Liver (tissue), 9 donors: ENCODE data around the gene TENT5C. TPM values are rescaled to one million over a fixed set of nuclear protein-coding genes. Genes with fewer than 3 reads are reported as not detected.

Experiments used
- DNase-seq: peaks from one replicate; pipeline ENCODE4 v3.0.0-alpha.2; 2017; ENCODE audit warnings: low spot score
- H3K27ac ChIP-seq, 2 donors: one replicate each; pipeline ENCODE4 v1.7.0; 2013; ENCODE audit warnings: inconsistent platforms in 2 of 2, low read length in 2 of 2, control low read depth in 1 of 2, low read depth in 1 of 2, mild to moderate bottlenecking in 1 of 2
- H3K27me3 ChIP-seq, 4 donors: one replicate each; pipeline versions ENCODE4 v1.6.1 to v1.7.0; 2013; ENCODE audit warnings: low read length in 3 of 4, inconsistent platforms in 1 of 4, mild to moderate bottlenecking in 1 of 4, moderate library complexity in 1 of 4; ENCODE audit not compliant: control insufficient read depth in 4 of 4, insufficient read depth in 4 of 4
- H3K36me3 ChIP-seq, 4 donors: one replicate each; pipeline versions ENCODE4 v1.6.1 to v1.7.0; 2013; ENCODE audit warnings: low read length in 3 of 4, mild to moderate bottlenecking in 3 of 4, low read depth in 1 of 4, moderate library complexity in 1 of 4; ENCODE audit not compliant: control insufficient read depth in 4 of 4, insufficient read depth in 3 of 4
- H3K4me1 ChIP-seq, 4 donors: one replicate each; pipeline versions ENCODE4 v1.6.1 to v1.7.0; 2013; ENCODE audit warnings: low read length in 3 of 4, mild to moderate bottlenecking in 3 of 4, moderate library complexity in 1 of 4; ENCODE audit not compliant: control insufficient read depth in 4 of 4, insufficient read depth in 4 of 4
- H3K4me3 ChIP-seq, 3 donors: one replicate each; pipeline versions ENCODE4 v1.6.1 to v1.7.0; 2013; ENCODE audit warnings: low read length in 3 of 3, control low read depth in 1 of 3, low read depth in 1 of 3, mild to moderate bottlenecking in 1 of 3
- H3K9ac ChIP-seq, 2 donors: one replicate each; pipeline ENCODE4 v1.7.0; 2013; ENCODE audit warnings: low read length in 2 of 2, mild to moderate bottlenecking in 2 of 2, moderate library complexity in 2 of 2, control low read depth in 1 of 2, low read depth in 1 of 2
- H3K9me3 ChIP-seq, 4 donors: one replicate each; pipeline versions ENCODE4 v1.6.1 to v1.7.0; 2013; ENCODE audit warnings: low read length in 3 of 4; ENCODE audit not compliant: control insufficient read depth in 4 of 4
- EGR1 ChIP-seq, 2 donors: IDR thresholded peaks; 2 replicates each; pipeline ENCODE4 v1.6.1; 2016 to 2018; ENCODE audit warnings: antibody characterized with exemption in 2 of 2, low read depth in 2 of 2
- FOXA1 ChIP-seq: IDR thresholded peaks from 2 replicates; pipeline ENCODE4 v1.6.1; 2016; ENCODE audit warnings: antibody characterized with exemption
- FOXA2 ChIP-seq: IDR thresholded peaks from 2 replicates; pipeline ENCODE4 v1.6.1; 2016; ENCODE audit warnings: antibody characterized with exemption
- GABPA ChIP-seq, 2 donors: IDR thresholded peaks in 1 of 2; conservative IDR thresholded peaks in 1 of 2; 2 replicates each; pipeline ENCODE4 v1.6.1; 2016; ENCODE audit warnings: antibody characterized with exemption in 2 of 2, mild to moderate bottlenecking in 1 of 2, moderate library complexity in 1 of 2
- HNF4A ChIP-seq, 2 donors: conservative IDR thresholded peaks; 2 replicates each; pipeline ENCODE4 v1.6.1; 2016; ENCODE audit warnings: antibody characterized with exemption in 2 of 2, mild to moderate bottlenecking in 2 of 2
- HNF4G ChIP-seq: IDR thresholded peaks from 2 replicates; pipeline ENCODE4 v1.6.1; 2016; ENCODE audit warnings: antibody characterized with exemption
- JUND ChIP-seq, 2 donors: IDR thresholded peaks; 2 replicates each; pipeline ENCODE4 v1.6.1; 2016; ENCODE audit warnings: antibody characterized with exemption in 2 of 2
- NR2F2 ChIP-seq: IDR thresholded peaks from 2 replicates; pipeline ENCODE4 v1.6.1; 2016; ENCODE audit warnings: antibody characterized with exemption
- RAD21 ChIP-seq, 2 donors: IDR thresholded peaks; 2 replicates each; pipeline ENCODE4 v1.6.1; 2016; ENCODE audit warnings: antibody characterized with exemption in 2 of 2, mild to moderate bottlenecking in 2 of 2
- RXRA ChIP-seq, 2 donors: IDR thresholded peaks; 2 replicates each; pipeline ENCODE4 v1.6.1; 2017 to 2018; ENCODE audit warnings: antibody characterized with exemption in 2 of 2, mild to moderate bottlenecking in 1 of 2
- SP1 ChIP-seq: IDR thresholded peaks from 2 replicates; pipeline ENCODE4 v1.6.1; 2018; ENCODE audit warnings: antibody characterized with exemption, mild to moderate bottlenecking
- TAF1 ChIP-seq: conservative IDR thresholded peaks from 2 replicates; pipeline ENCODE4 v1.6.1; 2016; ENCODE audit warnings: antibody characterized with exemption, mild to moderate bottlenecking
- YY1 ChIP-seq: IDR thresholded peaks from 2 replicates; pipeline ENCODE4 v1.6.1; 2016; ENCODE audit warnings: antibody characterized with exemption, mild to moderate bottlenecking
- WGBS: extraction: QIAGEN DNeasy Blood & Tissue Kit; methylation state at CpG from one replicate; pipeline ENCODE4 v1.1.7; 2013; 5-methylcytosine and 5-hydroxymethylcytosine counted together
- polyA plus RNA-seq, 2 donors: library from polyadenylated mRNA; stranded (reverse) in 1 of 2; unstranded in 1 of 2; fragments of 200-250 nt in 1 of 2; fragments of >200 nt in 1 of 2; fragmentation: Nextera tagmentation in 1 of 2; extraction: Ambion mirVana in 1 of 2; gene quantifications; one replicate each; pipeline versions ENCODE4 v1.2.1 to v1.2.3, GENCODE V29; 2013 to 2015
- total RNA-seq, 2 donors: library from RNA; depleted of rRNA; stranded (reverse); fragments of >200 nt; gene quantifications; one replicate each; pipeline ENCODE4 v1.2.3, GENCODE V29; 2014
- TF ChIP-seq, protein P1 (sequence below): IDR thresholded peaks from 2 replicates; pipeline ENCODE4 v1.6.1; 2016; ENCODE audit warnings: antibody characterized with exemption
- TF ChIP-seq, protein P2 (sequence below): IDR thresholded peaks from 2 replicates; pipeline ENCODE4 v1.6.1; 2016; ENCODE audit warnings: antibody characterized with exemption, mild to moderate bottlenecking
- TF ChIP-seq, protein P3 (sequence below): IDR thresholded peaks from 2 replicates; pipeline ENCODE4 v1.6.1; 2016; ENCODE audit warnings: antibody characterized with exemption
- TF ChIP-seq, protein P4 (sequence below): IDR thresholded peaks from 2 replicates; pipeline ENCODE4 v1.6.1; 2016; ENCODE audit warnings: antibody characterized with exemption
- TF ChIP-seq, protein P5 (sequence below): fragments of 150-350 bp; IDR thresholded peaks from 2 replicates; pipeline ENCODE4 v1.5.1; 2017; ENCODE audit warnings: improper control_type of control experiment, low read depth, low read length; ENCODE audit not compliant: missing input control
- donor health status: healthy.
- donor health status: healthy.
- donor health status: healthy.
- donor health status: healthy.
- donor health status: healthy.

The TENT5C gene
- total and polyA plus RNA-seq, 4 donors: 1.1 to 200 (median 4.8) TPM

DNA sequence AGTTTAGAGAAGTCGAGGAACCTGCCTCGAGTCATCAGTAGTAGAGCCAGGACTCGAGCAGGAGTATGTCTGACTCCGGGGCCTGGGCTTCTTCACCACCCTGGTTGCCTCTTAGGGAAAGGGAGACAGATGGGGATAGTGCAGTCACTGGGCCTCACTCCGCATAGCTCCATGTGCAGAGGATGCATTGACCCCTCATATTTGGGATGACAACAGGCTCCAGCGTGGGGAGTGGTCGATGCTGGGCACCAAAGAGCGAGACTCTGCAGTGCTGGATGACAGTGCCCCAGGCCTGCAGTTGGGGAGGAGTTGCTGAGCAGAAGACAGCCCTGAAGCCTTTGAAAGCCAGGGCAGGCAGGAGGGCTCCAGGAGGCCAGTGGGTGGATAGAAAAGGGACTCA is 20.8 kb upstream of the TENT5C start:
- WGBS: 94% methylated on average over 8 of the region's 8 CpGs
- Histone ChIP-seq H3K9ac (no peak overlapping the region), H3K4me3 (no peak overlapping the region), H3K27ac (no peak overlapping the region), H3K9me3 (no peaks in the 10 kb centered on the region), H3K36me3 (no peaks in the 10 kb centered on the region), H3K4me1 (no peaks in the 10 kb centered on the region), H3K27me3 (no peaks in the 10 kb centered on the region)
- TF ChIP-seq SP1 (no peak), JUND (IDR thresholded peaks at IDR 0.05) (no peak), RAD21 (IDR thresholded peaks at IDR 0.05) (no peak), FOXA2 (no peak), FOXA1 (no peak), HNF4A (conservative IDR thresholded peaks at IDR 0.05) (no peak)
- TF ChIP-seq, protein P1, sequence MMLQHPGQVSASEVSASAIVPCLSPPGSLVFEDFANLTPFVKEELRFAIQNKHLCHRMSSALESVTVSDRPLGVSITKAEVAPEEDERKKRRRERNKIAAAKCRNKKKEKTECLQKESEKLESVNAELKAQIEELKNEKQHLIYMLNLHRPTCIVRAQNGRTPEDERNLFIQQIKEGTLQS: no peak
- no peak for DNase-seq

DNA sequence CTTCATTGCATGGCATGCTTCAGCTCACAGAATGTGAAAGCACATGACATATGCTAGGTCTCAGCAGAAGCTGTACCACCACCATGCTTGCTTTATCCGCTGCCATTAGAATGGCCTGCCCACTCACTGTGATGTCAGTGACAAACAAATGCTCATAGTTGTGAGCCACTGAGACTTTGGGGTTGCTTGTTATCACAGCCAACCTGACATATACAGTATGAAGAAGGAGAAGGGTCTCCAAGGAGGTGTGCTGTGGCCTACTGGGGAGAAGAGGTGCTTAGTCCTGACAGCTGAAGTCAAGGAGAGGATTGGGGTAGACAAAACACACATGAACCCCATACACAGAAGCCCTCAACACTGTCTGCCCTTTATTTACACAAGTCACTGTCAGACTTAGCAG is 19.5 kb upstream of the TENT5C start:
- H3K36me3 ChIP-seq: no peaks in the 10 kb centered on the region
- no peak for DNase-seq
- TF ChIP-seq NR2F2: no peak
- TF ChIP-seq TAF1: no peak
- TF ChIP-seq, protein P2, sequence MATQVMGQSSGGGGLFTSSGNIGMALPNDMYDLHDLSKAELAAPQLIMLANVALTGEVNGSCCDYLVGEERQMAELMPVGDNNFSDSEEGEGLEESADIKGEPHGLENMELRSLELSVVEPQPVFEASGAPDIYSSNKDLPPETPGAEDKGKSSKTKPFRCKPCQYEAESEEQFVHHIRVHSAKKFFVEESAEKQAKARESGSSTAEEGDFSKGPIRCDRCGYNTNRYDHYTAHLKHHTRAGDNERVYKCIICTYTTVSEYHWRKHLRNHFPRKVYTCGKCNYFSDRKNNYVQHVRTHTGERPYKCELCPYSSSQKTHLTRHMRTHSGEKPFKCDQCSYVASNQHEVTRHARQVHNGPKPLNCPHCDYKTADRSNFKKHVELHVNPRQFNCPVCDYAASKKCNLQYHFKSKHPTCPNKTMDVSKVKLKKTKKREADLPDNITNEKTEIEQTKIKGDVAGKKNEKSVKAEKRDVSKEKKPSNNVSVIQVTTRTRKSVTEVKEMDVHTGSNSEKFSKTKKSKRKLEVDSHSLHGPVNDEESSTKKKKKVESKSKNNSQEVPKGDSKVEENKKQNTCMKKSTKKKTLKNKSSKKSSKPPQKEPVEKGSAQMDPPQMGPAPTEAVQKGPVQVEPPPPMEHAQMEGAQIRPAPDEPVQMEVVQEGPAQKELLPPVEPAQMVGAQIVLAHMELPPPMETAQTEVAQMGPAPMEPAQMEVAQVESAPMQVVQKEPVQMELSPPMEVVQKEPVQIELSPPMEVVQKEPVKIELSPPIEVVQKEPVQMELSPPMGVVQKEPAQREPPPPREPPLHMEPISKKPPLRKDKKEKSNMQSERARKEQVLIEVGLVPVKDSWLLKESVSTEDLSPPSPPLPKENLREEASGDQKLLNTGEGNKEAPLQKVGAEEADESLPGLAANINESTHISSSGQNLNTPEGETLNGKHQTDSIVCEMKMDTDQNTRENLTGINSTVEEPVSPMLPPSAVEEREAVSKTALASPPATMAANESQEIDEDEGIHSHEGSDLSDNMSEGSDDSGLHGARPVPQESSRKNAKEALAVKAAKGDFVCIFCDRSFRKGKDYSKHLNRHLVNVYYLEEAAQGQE: no peak
- TF ChIP-seq EGR1 (IDR thresholded peaks at IDR 0.05; ENCODE audit: low read depth in 2 of 2): no peak
- no peak for TF ChIP-seq JUND (IDR thresholded peaks at IDR 0.05)
- no peak for TF ChIP-seq HNF4A (conservative IDR thresholded peaks at IDR 0.05)
- no peak for TF ChIP-seq YY1
- TF ChIP-seq, protein P3, sequence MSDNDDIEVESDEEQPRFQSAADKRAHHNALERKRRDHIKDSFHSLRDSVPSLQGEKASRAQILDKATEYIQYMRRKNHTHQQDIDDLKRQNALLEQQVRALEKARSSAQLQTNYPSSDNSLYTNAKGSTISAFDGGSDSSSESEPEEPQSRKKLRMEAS: no peak
- TF ChIP-seq, protein P4, sequence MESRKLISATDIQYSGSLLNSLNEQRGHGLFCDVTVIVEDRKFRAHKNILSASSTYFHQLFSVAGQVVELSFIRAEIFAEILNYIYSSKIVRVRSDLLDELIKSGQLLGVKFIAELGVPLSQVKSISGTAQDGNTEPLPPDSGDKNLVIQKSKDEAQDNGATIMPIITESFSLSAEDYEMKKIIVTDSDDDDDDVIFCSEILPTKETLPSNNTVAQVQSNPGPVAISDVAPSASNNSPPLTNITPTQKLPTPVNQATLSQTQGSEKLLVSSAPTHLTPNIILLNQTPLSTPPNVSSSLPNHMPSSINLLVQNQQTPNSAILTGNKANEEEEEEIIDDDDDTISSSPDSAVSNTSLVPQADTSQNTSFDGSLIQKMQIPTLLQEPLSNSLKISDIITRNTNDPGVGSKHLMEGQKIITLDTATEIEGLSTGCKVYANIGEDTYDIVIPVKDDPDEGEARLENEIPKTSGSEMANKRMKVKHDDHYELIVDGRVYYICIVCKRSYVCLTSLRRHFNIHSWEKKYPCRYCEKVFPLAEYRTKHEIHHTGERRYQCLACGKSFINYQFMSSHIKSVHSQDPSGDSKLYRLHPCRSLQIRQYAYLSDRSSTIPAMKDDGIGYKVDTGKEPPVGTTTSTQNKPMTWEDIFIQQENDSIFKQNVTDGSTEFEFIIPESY: no peak
- TF ChIP-seq RAD21 (IDR thresholded peaks at IDR 0.05): no peak
- no peak for TF ChIP-seq HNF4G
- TF ChIP-seq RXRA (IDR thresholded peaks at IDR 0.05): no peak
- no peak for TF ChIP-seq FOXA2
- TF ChIP-seq, protein P1: no peak
- no peak for TF ChIP-seq FOXA1
- TF ChIP-seq SP1: no peak
- TF ChIP-seq GABPA (IDR thresholded peaks at IDR 0.05 in 1 of 2, conservative IDR thresholded peaks at IDR 0.05 in 1 of 2): no peak
- TF ChIP-seq, protein P5, sequence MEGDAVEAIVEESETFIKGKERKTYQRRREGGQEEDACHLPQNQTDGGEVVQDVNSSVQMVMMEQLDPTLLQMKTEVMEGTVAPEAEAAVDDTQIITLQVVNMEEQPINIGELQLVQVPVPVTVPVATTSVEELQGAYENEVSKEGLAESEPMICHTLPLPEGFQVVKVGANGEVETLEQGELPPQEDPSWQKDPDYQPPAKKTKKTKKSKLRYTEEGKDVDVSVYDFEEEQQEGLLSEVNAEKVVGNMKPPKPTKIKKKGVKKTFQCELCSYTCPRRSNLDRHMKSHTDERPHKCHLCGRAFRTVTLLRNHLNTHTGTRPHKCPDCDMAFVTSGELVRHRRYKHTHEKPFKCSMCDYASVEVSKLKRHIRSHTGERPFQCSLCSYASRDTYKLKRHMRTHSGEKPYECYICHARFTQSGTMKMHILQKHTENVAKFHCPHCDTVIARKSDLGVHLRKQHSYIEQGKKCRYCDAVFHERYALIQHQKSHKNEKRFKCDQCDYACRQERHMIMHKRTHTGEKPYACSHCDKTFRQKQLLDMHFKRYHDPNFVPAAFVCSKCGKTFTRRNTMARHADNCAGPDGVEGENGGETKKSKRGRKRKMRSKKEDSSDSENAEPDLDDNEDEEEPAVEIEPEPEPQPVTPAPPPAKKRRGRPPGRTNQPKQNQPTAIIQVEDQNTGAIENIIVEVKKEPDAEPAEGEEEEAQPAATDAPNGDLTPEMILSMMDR: no peak
- no peak overlapping the region for H3K4me3 ChIP-seq
- H3K9ac ChIP-seq: no peak overlapping the region
- no peak overlapping the region for H3K27ac ChIP-seq
- H3K27me3 ChIP-seq: no peaks in the 10 kb centered on the region
- H3K4me1 ChIP-seq: peaks cover 0 to 3% (median under 1%) of the 10 kb centered on the region in 4 donors
- H3K9me3 ChIP-seq: no peaks in the 10 kb centered on the region
- WGBS: 98% methylated on average over 1 of the region's 1 CpG
